Endothelial cell of umbilical vein (primary cell): ENCODE data around the gene PRUNE2. TPM values are rescaled to one million over a fixed set of nuclear protein-coding genes. Genes with fewer than 3 reads are reported as not detected.

Experiments used
- BruUV-seq: library from RNA; stranded (reverse); fragments of 400-500 nt; replicated peaks from 2 replicates; lab custom pipeline; 2021; lab: Mats Ljungman, UMichigan
- CTCF ChIA-PET: fragments of 300-600, 350-600 bp; sonication (Branson Sonifier 250); formaldehyde crosslinking; loops from one replicate; lab custom pipeline; 2021; ENCODE audit warnings: antibody characterized with exemption, inconsistent platforms; lab: Charles Lee
- POLR2A ChIA-PET: fragments of 300-600, 350-600 bp; sonication (Branson Sonifier 250); formaldehyde crosslinking; loops from one replicate; lab custom pipeline; 2021; ENCODE audit warnings: antibody characterized with exemption, inconsistent platforms; lab: Charles Lee
- DNase-seq: peaks from one replicate; pipeline ENCODE4 v3.0.0-alpha.2; 2011; ENCODE audit warnings: low read depth, low spot score
- FAIRE-seq: peaks from 2 replicates; lab custom pipeline; 2011; peaks lifted over from hg19 to GRCh38; lab: Jason Lieb, UNC
- H2AFZ ChIP-seq: 2 replicates; pipeline ENCODE4 v1.6.0; 2012; ENCODE audit warnings: low read depth, low read length, control low read depth, inconsistent platforms
- H3K27ac ChIP-seq: 2 replicates; pipeline ENCODE4 v1.5.1; 2011; ENCODE audit warnings: low read depth, mild to moderate bottlenecking, control low read depth, low read length, moderate library complexity; ENCODE audit not compliant: insufficient read depth
- H3K27me3 ChIP-seq, 2 experiments: 2 replicates each; pipeline versions ENCODE4 v1.6.0 to v1.6.1; 2011; ENCODE audit warnings: low read length in 2 of 2, mixed read lengths in 1 of 2; ENCODE audit not compliant: control insufficient read depth in 2 of 2, insufficient read depth in 2 of 2
- H3K36me3 ChIP-seq, 2 experiments: 2 replicates in 1 of 2; 3 replicates in 1 of 2; pipeline ENCODE4 v1.5.1; 2011; ENCODE audit warnings: low read length in 2 of 2, mild to moderate bottlenecking in 1 of 2, moderate library complexity in 1 of 2; ENCODE audit not compliant: control insufficient read depth in 2 of 2, insufficient read depth in 2 of 2; ENCODE audit errors: extremely low read depth in 1 of 2
- H3K4me1 ChIP-seq: 3 replicates; pipeline ENCODE4 v1.5.1; 2011; ENCODE audit warnings: mild to moderate bottlenecking, low read length; ENCODE audit not compliant: control insufficient read depth, insufficient read depth; ENCODE audit errors: extremely low read depth
- H3K4me2 ChIP-seq: 2 replicates; pipeline ENCODE4 v1.6.1; 2011; ENCODE audit warnings: low read length, control low read depth, mixed read lengths; ENCODE audit not compliant: insufficient read depth
- H3K4me3 ChIP-seq, 3 experiments: fragments of 200-600 bp in 1 of 3; sonication (generic), shearing (Covaris generic) in 1 of 3; replicated peaks in 1 of 3; 2 replicates each; pipeline ENCODE4 v1.5.1; 2011 to 2016; ENCODE audit warnings: control low read depth in 3 of 3, low read length in 3 of 3, mild to moderate bottlenecking in 2 of 3, inconsistent platforms in 1 of 3, low read depth in 1 of 3, moderate library complexity in 1 of 3; ENCODE audit not compliant: insufficient read depth in 1 of 3
- H3K79me2 ChIP-seq: 2 replicates; pipeline ENCODE4 v1.6.0; 2012; ENCODE audit warnings: low read length, inconsistent platforms; ENCODE audit not compliant: control insufficient read depth, insufficient read depth
- H3K9ac ChIP-seq: replicated peaks from 2 replicates; pipeline ENCODE3; 2011; ENCODE audit warnings: low read length, control low read depth; ENCODE audit not compliant: insufficient read depth; ENCODE audit errors: extremely low read depth
- H3K9me1 ChIP-seq: replicated peaks from 3 replicates; pipeline ENCODE4 v1.6.0; 2011; ENCODE audit warnings: mild to moderate bottlenecking, low read length; ENCODE audit not compliant: control insufficient read depth, insufficient read depth; ENCODE audit errors: extremely low read depth
- H3K9me3 ChIP-seq: replicated peaks from 2 replicates; pipeline ENCODE4 v1.5.1; 2012; ENCODE audit warnings: low read length, inconsistent platforms; ENCODE audit not compliant: control insufficient read depth, insufficient read depth
- H4K20me1 ChIP-seq: replicated peaks from 2 replicates; pipeline ENCODE3; 2011; ENCODE audit warnings: mild to moderate bottlenecking, low read length; ENCODE audit not compliant: control insufficient read depth, insufficient read depth; ENCODE audit errors: extremely low read depth
- EZH2 ChIP-seq: IDR thresholded peaks from 2 replicates; pipeline ENCODE4 v1.6.1; 2012; ENCODE audit warnings: borderline replicate concordance, low read depth, mild to moderate bottlenecking, moderate library complexity, low read length, inconsistent platforms; ENCODE audit not compliant: severe bottlenecking
- FOS ChIP-seq: IDR thresholded peaks from 2 replicates; pipeline ENCODE4 v1.6.1; 2011; ENCODE audit warnings: mild to moderate bottlenecking, low read length, moderate library complexity, borderline replicate concordance; ENCODE audit not compliant: insufficient read depth
- GATA2 ChIP-seq: IDR thresholded peaks from 2 replicates; pipeline ENCODE4 v1.7.0; 2011; ENCODE audit warnings: low read depth, mild to moderate bottlenecking, moderate library complexity, mixed read lengths, low read length; ENCODE audit not compliant: insufficient read length, insufficient read depth
- JUN ChIP-seq: IDR thresholded peaks from 2 replicates; pipeline ENCODE4 v1.6.1; 2011; ENCODE audit warnings: borderline replicate concordance, low read depth; ENCODE audit not compliant: insufficient read length, insufficient read depth
- MYC ChIP-seq: IDR thresholded peaks from one replicate; pipeline ENCODE4 v1.6.1; 2011; ENCODE audit warnings: mild to moderate bottlenecking, low read depth, low read length
- POLR2A ChIP-seq: IDR thresholded peaks from 2 replicates; pipeline ENCODE4 v1.6.1; 2012; ENCODE audit warnings: low read depth, mild to moderate bottlenecking, control low read depth, low read length
- POLR2AphosphoS5 ChIP-seq: IDR thresholded peaks from 2 replicates; pipeline ENCODE4 v1.6.1; 2012; ENCODE audit warnings: low read depth, mild to moderate bottlenecking, control low read depth, low read length, moderate library complexity; ENCODE audit not compliant: insufficient read depth
- dilution Hi-C: fragments of 300-500 bp; cut with MboI; formaldehyde crosslinking; loops from one replicate; pipeline ENCODE4 v1.15.0; 2019; ENCODE audit warnings: low sequenced_read_pairs; ENCODE audit not compliant: extremely low pct_ligation_motif_present
- intact Hi-C: fragments of 100-400 bp; cut with micrococcal nuclease; formaldehyde crosslinking; loops from one replicate; pipeline ENCODE4 v1.10.0; 2022
- polyA plus RNA-seq, 4 experiments: library from polyadenylated mRNA; depleted of rRNA in 3 of 4; stranded (reverse) in 3 of 4; unstranded in 1 of 4; fragments of >200 nt; gene quantifications; 2 replicates each; pipeline versions ENCODE4 v1.2.1 to v1.2.3, GENCODE V29; 2011 to 2012; ENCODE audit warnings: missing spikeins in 1 of 4
- total RNA-seq: library from RNA; stranded (reverse); gene quantifications from 2 replicates; pipeline ENCODE4 v1.2.3, GENCODE V29; 2021
- TF ChIP-seq, protein P1 (sequence below), 2 donors: IDR thresholded peaks; 1 replicate in 1 of 2; 2 replicates in 1 of 2; pipeline ENCODE4 v1.5.1; 2011; ENCODE audit warnings: low read length in 2 of 2, mild to moderate bottlenecking in 2 of 2, moderate library complexity in 2 of 2, control low read depth in 1 of 2, inconsistent platforms in 1 of 2, low read depth in 1 of 2; ENCODE audit not compliant: insufficient read depth in 1 of 2; ENCODE audit errors: extremely low read depth in 1 of 2
- TF ChIP-seq, protein P2 (sequence below): IDR thresholded peaks from 2 replicates; pipeline ENCODE4 v1.6.1; 2011; ENCODE audit not compliant: insufficient read depth, insufficient read length

Gene PRUNE2
- total and polyA plus RNA-seq, 2 donors (not counting 3 experiments of a cell fraction or from before 2014, with no cell fraction given), result 15.8 to 21.7 TPM

DNA sequence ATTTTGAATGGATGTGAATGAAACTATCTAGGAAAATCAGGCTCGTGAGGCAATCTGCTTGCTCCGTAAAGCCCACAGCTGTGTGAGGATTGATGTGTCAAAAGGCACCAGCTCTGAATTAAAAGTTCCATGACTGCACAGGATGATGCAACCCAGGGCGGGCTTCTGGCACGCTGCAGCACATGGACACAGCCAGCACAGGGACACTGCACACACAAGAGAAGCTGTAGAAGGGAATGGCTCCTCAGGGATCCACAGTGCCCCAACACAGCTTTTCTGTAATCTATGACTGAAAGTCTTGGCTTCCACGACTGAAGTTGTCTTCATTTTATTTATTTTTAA lies 295.9 kb downstream of the PRUNE2 start:
- no peak for FAIRE-seq
- TF ChIP-seq FOS (no peak), GATA2 (no peak), POLR2AphosphoS5 (no peak), POLR2A (no peak), JUN (no peak), EZH2 (no peak), MYC (no peak)
- TF ChIP-seq, protein P1, sequence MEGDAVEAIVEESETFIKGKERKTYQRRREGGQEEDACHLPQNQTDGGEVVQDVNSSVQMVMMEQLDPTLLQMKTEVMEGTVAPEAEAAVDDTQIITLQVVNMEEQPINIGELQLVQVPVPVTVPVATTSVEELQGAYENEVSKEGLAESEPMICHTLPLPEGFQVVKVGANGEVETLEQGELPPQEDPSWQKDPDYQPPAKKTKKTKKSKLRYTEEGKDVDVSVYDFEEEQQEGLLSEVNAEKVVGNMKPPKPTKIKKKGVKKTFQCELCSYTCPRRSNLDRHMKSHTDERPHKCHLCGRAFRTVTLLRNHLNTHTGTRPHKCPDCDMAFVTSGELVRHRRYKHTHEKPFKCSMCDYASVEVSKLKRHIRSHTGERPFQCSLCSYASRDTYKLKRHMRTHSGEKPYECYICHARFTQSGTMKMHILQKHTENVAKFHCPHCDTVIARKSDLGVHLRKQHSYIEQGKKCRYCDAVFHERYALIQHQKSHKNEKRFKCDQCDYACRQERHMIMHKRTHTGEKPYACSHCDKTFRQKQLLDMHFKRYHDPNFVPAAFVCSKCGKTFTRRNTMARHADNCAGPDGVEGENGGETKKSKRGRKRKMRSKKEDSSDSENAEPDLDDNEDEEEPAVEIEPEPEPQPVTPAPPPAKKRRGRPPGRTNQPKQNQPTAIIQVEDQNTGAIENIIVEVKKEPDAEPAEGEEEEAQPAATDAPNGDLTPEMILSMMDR (IDR thresholded peaks at IDR 0.05; ENCODE audit: extremely low read depth in 1 of 2, insufficient read depth in 1 of 2, low read depth in 1 of 2, low read length in 2 of 2), result no peak
- TF ChIP-seq, protein P2, sequence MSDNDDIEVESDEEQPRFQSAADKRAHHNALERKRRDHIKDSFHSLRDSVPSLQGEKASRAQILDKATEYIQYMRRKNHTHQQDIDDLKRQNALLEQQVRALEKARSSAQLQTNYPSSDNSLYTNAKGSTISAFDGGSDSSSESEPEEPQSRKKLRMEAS, result no peak
- CTCF ChIA-PET, result interaction anchor here (0.7 to 1.3 kb wide), 3 partner anchors 9 to 48 kb away, joined by 3 read pairs; no protein-coding TSS in a partner anchor

More for the DNA sequence above, 295.9 kb downstream of the PRUNE2 start:
- Histone ChIP-seq H3K9me1 (no peaks in the 10 kb centered on the region), H3K4me2 (no peak overlapping the region), H3K79me2 (no peaks in the 10 kb centered on the region), H3K9me3 (no peaks in the 10 kb centered on the region), H3K27me3 (no peaks in the 10 kb centered on the region), H3K27ac (no peak overlapping the region), H4K20me1 (no peaks in the 10 kb centered on the region), H3K4me1 (no peaks in the 10 kb centered on the region), H3K9ac (no peak overlapping the region), H3K36me3 (no peaks in the 10 kb centered on the region), H3K4me3 (no peak overlapping the region), H2AFZ (no peak overlapping the region)
- no TSS peak for BruUV-seq
- dilution Hi-C loops (no loop called here), intact Hi-C loops (no loop called here)
- POLR2A ChIA-PET, result no interaction called here
- DNase-seq, result no peak
